Measurements from ENCODE around the gene COASY.
"Not testable (repeated sequence)": the region's sequence is repeated elsewhere in the genome, so short reads cannot be mapped to it uniquely, and the experiment has no call there.

COASY gene

DNA sequence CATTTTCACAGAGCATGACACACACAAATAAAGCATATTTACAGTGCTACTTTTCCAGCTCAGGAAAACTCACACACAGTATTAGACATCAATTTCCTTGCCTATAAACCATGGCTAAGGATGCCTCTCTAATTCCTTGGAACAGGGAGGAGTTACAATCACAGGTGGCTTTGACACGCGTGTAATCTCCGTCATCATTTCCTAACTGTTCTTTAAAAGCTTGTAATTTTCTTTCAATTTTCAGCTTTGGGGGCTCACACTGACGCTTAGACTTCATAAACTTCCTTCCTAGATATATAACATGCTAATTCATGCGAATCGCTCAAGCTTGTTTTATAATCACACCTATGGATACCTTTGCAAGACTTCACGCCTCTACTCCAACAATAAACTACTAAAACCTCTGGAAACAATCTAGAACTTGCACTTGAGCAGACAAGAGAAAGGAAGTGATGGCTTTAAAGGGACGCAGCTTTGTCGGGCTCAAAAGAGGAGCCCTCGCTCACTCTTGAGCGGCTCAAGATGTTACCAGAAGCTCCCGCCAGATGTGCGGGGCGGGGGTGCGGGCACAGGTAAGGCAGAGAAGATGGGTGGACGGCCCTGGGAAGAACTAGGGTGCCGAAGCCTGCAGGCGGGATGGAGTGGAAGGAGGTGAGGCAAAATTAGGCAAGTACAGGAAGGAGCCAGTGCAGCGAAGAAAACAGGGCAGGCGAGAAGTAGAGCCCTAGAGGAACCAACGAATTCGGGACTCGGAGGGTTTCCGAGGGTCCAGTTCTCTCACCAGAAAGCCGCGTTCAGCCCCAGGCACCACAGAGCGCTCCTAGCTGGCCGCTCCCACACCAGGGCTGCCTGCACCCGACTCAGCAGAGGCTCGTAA is 46.6 kb downstream of the COASY start:
- CTCF ChIA-PET: interaction anchor here (0.6 to 2.6 kb wide), 15 partner anchors 10 to 153 kb away, joined by 3 to 10 read pairs (median 4); partner anchors contain the start of gene PSMC3IP
- Histone ChIP-seq H3K4me1 (ENCODE audit: control extremely low read depth in 1 of 4, control insufficient read depth in 4 of 4, insufficient read depth in 4 of 4, low read length in 3 of 4) (peaks cover 5 to 31% (median 19%) of the 10 kb centered on the region in 4 experiments), H3K9me3 (ENCODE audit: control extremely low read depth in 1 of 5, control insufficient read depth in 4 of 5, insufficient read depth in 2 of 5, low read depth in 1 of 5, low read length in 4 of 5) (no peaks in the 10 kb centered on the region), H3K27me3 (replicated peaks in 2 of 5; ENCODE audit: control insufficient read depth in 4 of 5, insufficient read depth in 5 of 5, low read length in 4 of 5) (no peaks in the 10 kb centered on the region), H3K36me3 (ENCODE audit: control insufficient read depth in 4 of 4, insufficient read depth in 4 of 4, low read length in 3 of 4) (peaks cover 4 to 20% (median 14%) of the 10 kb centered on the region in 4 experiments), H3K4me3 (ENCODE audit: control insufficient read depth in 1 of 7, extremely low read depth in 1 of 7, insufficient read depth in 4 of 7, low read depth in 2 of 7, low read length in 6 of 7) (peak overlapping the region; percentile 94 to 100 (median 98)), H3K27ac (ENCODE audit: insufficient read depth in 1 of 2, low read depth in 1 of 2, low read length in 2 of 2, poor library complexity in 1 of 2, severe bottlenecking in 2 of 2) (peak overlapping the region; percentile 70 to 92)
- 0% methylated on average over 20 of the region's 30 CpGs for WGBS (ENCODE audit: insufficient coverage)
- DNase-seq: peak in 1 of 3 donors; percentile 25
- POLR2A ChIA-PET: interaction anchor here (0.8 to 3.0 kb wide), 8 partner anchors 10 to 485 kb away, joined by 3 to 14 read pairs (median 4); partner anchors contain the start of genes BECN1 and PSMC3IP

- Histone ChIP-seq H3K4me1 (ENCODE audit: control extremely low read depth in 1 of 4, control insufficient read depth in 4 of 4, insufficient read depth in 4 of 4, low read length in 3 of 4) (peaks cover 5 to 31% (median 19%) of the 10 kb centered on the region in 4 experiments), H3K36me3 (ENCODE audit: control insufficient read depth in 4 of 4, insufficient read depth in 4 of 4, low read length in 3 of 4) (peaks cover 4 to 26% (median 19%) of the 10 kb centered on the region in 4 experiments), H3K9me3 (ENCODE audit: control extremely low read depth in 1 of 5, control insufficient read depth in 4 of 5, insufficient read depth in 2 of 5, low read depth in 1 of 5, low read length in 4 of 5) (no peaks in the 10 kb centered on the region), H3K27me3 (replicated peaks in 2 of 5; ENCODE audit: control insufficient read depth in 4 of 5, insufficient read depth in 5 of 5, low read length in 4 of 5) (no peaks in the 10 kb centered on the region), H3K4me3 (ENCODE audit: control insufficient read depth in 1 of 7, extremely low read depth in 1 of 7, insufficient read depth in 4 of 7, low read depth in 2 of 7, low read length in 6 of 7) (peak within 1 kb of the TSS; percentile 94 to 100 (median 98)), H3K27ac (ENCODE audit: insufficient read depth in 1 of 2, low read depth in 1 of 2, low read length in 2 of 2, poor library complexity in 1 of 2, severe bottlenecking in 2 of 2) (peak within 1 kb of the TSS; percentile 70 to 92)
- ChIA-PET CTCF (interaction anchor here (1.1 to 2.6 kb wide), 11 partner anchors 17 to 225 kb away, joined by 3 to 10 read pairs (median 4); no protein-coding TSS in a partner anchor), POLR2A (interaction anchor here (0.7 to 3.0 kb wide), 8 partner anchors 9 to 486 kb away, joined by 3 to 14 read pairs (median 4); partner anchors contain the start of genes BECN1 and PSMC3IP)
- peak; percentile 98 to 99 (median 99) for DNase-seq
- 0% methylated on average over 50 of the region's 66 CpGs for WGBS (ENCODE audit: insufficient coverage)
Observed at GRCh38 chr17:42609182-42609813, 47.4 kb downstream of the COASY start, which contains the start of the genes RETREG3 and TUBG1. Gene RETREG3 (minus strand): TSS chr17:42609374. CDS start chr17:42609324, 50 bp downstream. Gene TUBG1 (plus strand): TSS chr17:42609683. CDS start chr17:42609738, 55 bp downstream.

GRCh38 chr17:42609814-42610801 is 48.2 kb downstream of the COASY start:
- Histone ChIP-seq H3K36me3 (ENCODE audit: control insufficient read depth in 4 of 4, insufficient read depth in 4 of 4, low read length in 3 of 4) (peaks cover 8 to 32% (median 24%) of the 10 kb centered on the region in 4 experiments), H3K27ac (ENCODE audit: insufficient read depth in 1 of 2, low read depth in 1 of 2, low read length in 2 of 2, poor library complexity in 1 of 2, severe bottlenecking in 2 of 2) (peak overlapping the region; percentile 46 to 87), H3K4me3 (ENCODE audit: control insufficient read depth in 1 of 7, extremely low read depth in 1 of 7, insufficient read depth in 4 of 7, low read depth in 2 of 7, low read length in 6 of 7) (peak overlapping the region; percentile 94 to 100 (median 98)), H3K4me1 (ENCODE audit: control extremely low read depth in 1 of 4, control insufficient read depth in 4 of 4, insufficient read depth in 4 of 4, low read length in 3 of 4) (peaks cover 5 to 31% (median 19%) of the 10 kb centered on the region in 4 experiments)
- POLR2A ChIA-PET: interaction anchor here (0.7 to 3.0 kb wide), 6 partner anchors 8 to 487 kb away, joined by 3 to 14 read pairs (median 4); partner anchors contain the start of genes BECN1 and PSMC3IP
- 10% methylated on average over 14 of the region's 42 CpGs for WGBS (ENCODE audit: insufficient coverage)
- not testable (repeated sequence) for H3K27me3 ChIP-seq (replicated peaks in 2 of 5; ENCODE audit: control insufficient read depth in 4 of 5, insufficient read depth in 5 of 5, low read length in 4 of 5); H3K9me3 ChIP-seq (ENCODE audit: control extremely low read depth in 1 of 5, control insufficient read depth in 4 of 5, insufficient read depth in 2 of 5, low read depth in 1 of 5, low read length in 4 of 5)
- peak in 2 of 3 donors; percentile 21 to 46 for DNase-seq
- CTCF ChIA-PET: interaction anchor here (1.1 to 2.6 kb wide), 6 partner anchors 22 to 224 kb away, joined by 3 to 10 read pairs (median 4); no protein-coding TSS in a partner anchor

DNA sequence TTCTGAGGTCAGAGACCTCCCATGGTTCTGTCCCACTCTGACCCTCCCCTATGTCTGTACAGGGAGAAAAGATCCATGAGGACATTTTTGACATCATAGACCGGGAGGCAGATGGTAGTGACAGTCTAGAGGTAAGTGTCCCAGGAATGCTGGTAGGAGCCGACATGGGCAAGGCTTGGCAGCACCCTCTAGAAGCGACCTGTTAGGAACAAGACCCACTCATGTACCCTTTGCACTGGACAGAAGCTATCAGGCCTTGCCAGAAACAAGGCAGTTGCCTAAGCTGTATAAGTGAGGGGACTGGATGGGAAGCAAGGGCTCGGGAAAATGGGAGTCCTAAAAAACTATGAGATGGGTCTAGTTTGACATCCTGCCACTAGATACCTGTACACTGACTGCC is 50.1 kb downstream of the COASY start:
- Histone ChIP-seq H3K9me3 (ENCODE audit: control extremely low read depth in 1 of 5, control insufficient read depth in 4 of 5, insufficient read depth in 2 of 5, low read depth in 1 of 5, low read length in 4 of 5) (no peaks in the 10 kb centered on the region), H3K4me1 (ENCODE audit: control extremely low read depth in 1 of 4, control insufficient read depth in 4 of 4, insufficient read depth in 4 of 4, low read length in 3 of 4) (peaks cover 5 to 25% (median 19%) of the 10 kb centered on the region in 4 experiments), H3K27me3 (replicated peaks in 2 of 5; ENCODE audit: control insufficient read depth in 4 of 5, insufficient read depth in 5 of 5, low read length in 4 of 5) (no peaks in the 10 kb centered on the region), H3K27ac (ENCODE audit: insufficient read depth in 1 of 2, low read depth in 1 of 2, low read length in 2 of 2, poor library complexity in 1 of 2, severe bottlenecking in 2 of 2) (no peak overlapping the region), H3K36me3 (ENCODE audit: control insufficient read depth in 4 of 4, insufficient read depth in 4 of 4, low read length in 3 of 4) (peaks cover 9 to 41% (median 33%) of the 10 kb centered on the region in 4 experiments), H3K4me3 (ENCODE audit: control insufficient read depth in 1 of 7, extremely low read depth in 1 of 7, insufficient read depth in 4 of 7, low read depth in 2 of 7, low read length in 6 of 7) (no peak overlapping the region)
- 96% methylated on average over 4 of the region's 4 CpGs for WGBS (ENCODE audit: insufficient coverage)
- CTCF ChIA-PET: interaction anchor here (0.8 to 1.4 kb wide), 4 partner anchors 11 to 66 kb away, joined by 3 read pairs; no protein-coding TSS in a partner anchor
- no peak for DNase-seq
- POLR2A ChIA-PET: interaction anchor here (0.5 kb wide), 1 partner anchor 782 kb away, joined by 3 read pairs; no protein-coding TSS in a partner anchor

DNA sequence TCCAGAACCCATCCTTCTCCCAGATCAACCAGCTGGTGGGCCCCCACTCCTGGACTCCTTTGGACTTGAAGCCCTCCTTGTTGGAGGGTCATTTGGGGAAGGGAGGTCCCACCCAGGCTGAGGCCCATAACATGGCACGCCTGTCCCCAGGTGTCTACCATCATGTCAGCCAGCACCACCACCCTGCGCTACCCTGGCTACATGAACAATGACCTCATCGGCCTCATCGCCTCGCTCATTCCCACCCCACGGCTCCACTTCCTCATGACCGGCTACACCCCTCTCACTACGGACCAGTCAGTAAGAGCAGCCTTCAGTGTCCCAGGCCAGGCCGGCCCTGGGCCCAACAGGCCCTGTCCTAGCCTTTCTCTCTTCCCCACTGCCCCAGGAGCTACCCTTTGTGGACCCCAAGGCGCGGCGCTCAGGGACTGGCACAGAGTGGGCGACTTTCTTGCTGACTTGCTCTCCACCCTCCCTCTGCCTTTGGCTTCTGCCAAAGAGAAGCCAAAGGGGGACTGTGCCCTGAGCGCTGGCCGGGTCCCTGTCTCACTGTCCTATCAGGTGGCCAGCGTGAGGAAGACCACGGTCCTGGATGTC is 51.8 kb downstream of the COASY start:
- H3K4me1 ChIP-seq (ENCODE audit: control extremely low read depth in 1 of 4, control insufficient read depth in 4 of 4, insufficient read depth in 4 of 4, low read length in 3 of 4): peaks cover 0 to 21% (median 16%) of the 10 kb centered on the region in 4 experiments
- POLR2A ChIA-PET: no interaction called here
- H3K4me3 ChIP-seq (ENCODE audit: control insufficient read depth in 1 of 7, extremely low read depth in 1 of 7, insufficient read depth in 4 of 7, low read depth in 2 of 7, low read length in 6 of 7): no peak overlapping the region
- H3K9me3 ChIP-seq (ENCODE audit: control extremely low read depth in 1 of 5, control insufficient read depth in 4 of 5, insufficient read depth in 2 of 5, low read depth in 1 of 5, low read length in 4 of 5): no peaks in the 10 kb centered on the region
- CTCF ChIA-PET: no interaction called here
- WGBS (ENCODE audit: insufficient coverage): over 99% methylated on average over 12 of the region's 17 CpGs
- H3K36me3 ChIP-seq (ENCODE audit: control insufficient read depth in 4 of 4, insufficient read depth in 4 of 4, low read length in 3 of 4): peaks cover 9 to 41% (median 33%) of the 10 kb centered on the region in 4 experiments
- DNase-seq: no peak
- H3K27ac ChIP-seq (ENCODE audit: insufficient read depth in 1 of 2, low read depth in 1 of 2, low read length in 2 of 2, poor library complexity in 1 of 2, severe bottlenecking in 2 of 2): no peak overlapping the region
- no peaks in the 10 kb centered on the region for H3K27me3 ChIP-seq (replicated peaks in 2 of 5; ENCODE audit: control insufficient read depth in 4 of 5, insufficient read depth in 5 of 5, low read length in 4 of 5)
